HK-2 (cell line): Measurements from ENCODE around the gene KHDC1.
"Not testable (repeated sequence)": the region's sequence is repeated elsewhere in the genome, so short reads cannot be mapped to it uniquely, and the experiment has no call there.

Experiments used
- DNase-seq: peaks from one replicate; pipeline ENCODE4 v3.0.0-alpha.2; 2018; ENCODE audit not compliant: unreplicated experiment

KHDC1 gene

GRCh38 chr6:73250016-73250415 lies 13.0 kb downstream of the KHDC1 start:
- no peak for DNase-seq

GRCh38 chr6:73248192-73248903 lies 14.6 kb downstream of the KHDC1 start:
- no peak for DNase-seq

- DNase-seq: no peak
These were observed 21.0 kb downstream of the KHDC1 start for GRCh38 chr6:73242001-73242400.

- DNase-seq: no peak
These were observed 22.3 kb downstream of the KHDC1 start for GRCh38 chr6:73240730-73241129.

- DNase-seq: no peak
These were observed 26.7 kb downstream of the KHDC1 start for GRCh38 chr6:73236144-73236750.

- no peak for DNase-seq
These were observed 28.3 kb downstream of the KHDC1 start for GRCh38 chr6:73234733-73235132.

- not testable (repeated sequence) for DNase-seq
These were observed 29.0 kb downstream of the KHDC1 start for GRCh38 chr6:73233971-73234370.

- DNase-seq: no peak
These were observed 29.9 kb downstream of the KHDC1 start for GRCh38 chr6:73233048-73233447.

- DNase-seq: no peak
These were observed 31.0 kb downstream of the KHDC1 start for GRCh38 chr6:73231986-73232391.

- DNase-seq: no peak
These were observed 35.3 kb downstream of the KHDC1 start for GRCh38 chr6:73227606-73228255.

GRCh38 chr6:73225396-73225795 lies 37.6 kb downstream of the KHDC1 start, which contains the start of gene KHDC1L:
Gene KHDC1L (minus strand): TSS chr6:73225496. CDS start chr6:73225408, 88 bp downstream.
- DNase-seq: no peak

GRCh38 chr6:73216859-73217258 lies 46.1 kb downstream of the KHDC1 start:
- no peak for DNase-seq

GRCh38 chr6:73209117-73209516 lies 53.9 kb downstream of the KHDC1 start:
- no peak for DNase-seq

GRCh38 chr6:73207221-73207837 lies 55.7 kb downstream of the KHDC1 start:
- no peak for DNase-seq

GRCh38 chr6:73204252-73204651 lies 58.7 kb downstream of the KHDC1 start:
- no peak for DNase-seq

GRCh38 chr6:73203098-73203497 lies 59.9 kb downstream of the KHDC1 start:
- no peak for DNase-seq

- peak; percentile 5 for DNase-seq
These were observed 62.3 kb downstream of the KHDC1 start for GRCh38 chr6:73200735-73201134.

GRCh38 chr6:73200247-73200646 lies 62.7 kb downstream of the KHDC1 start:
- no peak for DNase-seq

- no peak for DNase-seq
These were observed 68.3 kb downstream of the KHDC1 start for GRCh38 chr6:73194744-73195143.

GRCh38 chr6:73193302-73193701 lies 69.7 kb downstream of the KHDC1 start:
- DNase-seq: not testable (repeated sequence)
